ENCODE data around the gene LDLRAD4. TPM values are rescaled to one million over a fixed set of nuclear protein-coding genes. Genes with fewer than 3 reads are reported as not detected.

The LDLRAD4 gene
- total RNA-seq, 1 donor = under 0.01 TPM

- no peak overlapping the region for H3K4me3 ChIP-seq (ENCODE audit: insufficient read depth, low read length)
- no peak for TF ChIP-seq CTCF (IDR thresholded peaks at IDR 0.05; ENCODE audit: extremely low read depth, low read depth, low read length)
- H3K4me2 ChIP-seq (ENCODE audit: insufficient read depth, low read length) = no peak overlapping the region
- H3K9me3 ChIP-seq (ENCODE audit: low read depth, low read length) = no peaks in the 10 kb centered on the region
- H3K27ac ChIP-seq (ENCODE audit: low read depth, low read length) = no peak overlapping the region
- H4K20me1 ChIP-seq (ENCODE audit: insufficient read depth, low read length) = no peaks in the 10 kb centered on the region
- DNase-seq (ENCODE audit: insufficient read length, low spot score, missing footprints) = no peak
- no peaks in the 10 kb centered on the region for H3K79me2 ChIP-seq (ENCODE audit: insufficient read depth, low read length)
- H2AFZ ChIP-seq (ENCODE audit: low read length) = no peak overlapping the region
- H3K4me1 ChIP-seq (ENCODE audit: insufficient read depth, low read length) = no peaks in the 10 kb centered on the region
- H3K27me3 ChIP-seq (ENCODE audit: insufficient read depth, low read length) = peaks cover 7% of the 10 kb centered on the region
- no peaks in the 10 kb centered on the region for H3K36me3 ChIP-seq (ENCODE audit: insufficient read depth, low read length)
Observed at GRCh38 chr18:13206301-13206700, 12.3 kb upstream of the LDLRAD4 start.

GRCh38 chr18:13207294-13207693 is 11.3 kb upstream of the LDLRAD4 start:
- DNase-seq (ENCODE audit: insufficient read length, low spot score, missing footprints) = no peak
- no peak overlapping the region for H3K4me2 ChIP-seq (ENCODE audit: insufficient read depth, low read length)
- TF ChIP-seq CTCF (IDR thresholded peaks at IDR 0.05; ENCODE audit: extremely low read depth, low read depth, low read length) = no peak
- H3K4me1 ChIP-seq (ENCODE audit: insufficient read depth, low read length) = no peaks in the 10 kb centered on the region
- no peak overlapping the region for H3K4me3 ChIP-seq (ENCODE audit: insufficient read depth, low read length)
- no peaks in the 10 kb centered on the region for H3K36me3 ChIP-seq (ENCODE audit: insufficient read depth, low read length)
- no peaks in the 10 kb centered on the region for H4K20me1 ChIP-seq (ENCODE audit: insufficient read depth, low read length)
- H3K79me2 ChIP-seq (ENCODE audit: insufficient read depth, low read length) = no peaks in the 10 kb centered on the region
- H3K27ac ChIP-seq (ENCODE audit: low read depth, low read length) = no peak overlapping the region
- H2AFZ ChIP-seq (ENCODE audit: low read length) = no peak overlapping the region
- no peaks in the 10 kb centered on the region for H3K9me3 ChIP-seq (ENCODE audit: low read depth, low read length)
- H3K27me3 ChIP-seq (ENCODE audit: insufficient read depth, low read length) = peaks cover 7% of the 10 kb centered on the region

GRCh38 chr18:13211534-13211933 is 7.0 kb upstream of the LDLRAD4 start:
- Histone ChIP-seq H4K20me1 (ENCODE audit: insufficient read depth, low read length) (no peaks in the 10 kb centered on the region), H3K27me3 (ENCODE audit: insufficient read depth, low read length) (peaks cover 17% of the 10 kb centered on the region), H3K9me3 (ENCODE audit: low read depth, low read length) (no peaks in the 10 kb centered on the region), H3K36me3 (ENCODE audit: insufficient read depth, low read length) (no peaks in the 10 kb centered on the region), H3K27ac (ENCODE audit: low read depth, low read length) (no peak overlapping the region), H3K4me1 (ENCODE audit: insufficient read depth, low read length) (no peaks in the 10 kb centered on the region), H3K4me2 (ENCODE audit: insufficient read depth, low read length) (no peak overlapping the region), H2AFZ (ENCODE audit: low read length) (no peak overlapping the region), H3K4me3 (ENCODE audit: insufficient read depth, low read length) (no peak overlapping the region), H3K79me2 (ENCODE audit: insufficient read depth, low read length) (no peaks in the 10 kb centered on the region)
- TF ChIP-seq CTCF (IDR thresholded peaks at IDR 0.05; ENCODE audit: extremely low read depth, low read depth, low read length) = no peak
- no peak for DNase-seq (ENCODE audit: insufficient read length, low spot score, missing footprints)

- H3K9me3 ChIP-seq (ENCODE audit: low read depth, low read length) = no peaks in the 10 kb centered on the region
- H2AFZ ChIP-seq (ENCODE audit: low read length) = no peak overlapping the region
- no peak for TF ChIP-seq CTCF (IDR thresholded peaks at IDR 0.05; ENCODE audit: extremely low read depth, low read depth, low read length)
- H3K4me3 ChIP-seq (ENCODE audit: insufficient read depth, low read length) = no peak overlapping the region
- H3K36me3 ChIP-seq (ENCODE audit: insufficient read depth, low read length) = no peaks in the 10 kb centered on the region
- no peaks in the 10 kb centered on the region for H4K20me1 ChIP-seq (ENCODE audit: insufficient read depth, low read length)
- no peak overlapping the region for H3K4me2 ChIP-seq (ENCODE audit: insufficient read depth, low read length)
- H3K79me2 ChIP-seq (ENCODE audit: insufficient read depth, low read length) = no peaks in the 10 kb centered on the region
- no peak for DNase-seq (ENCODE audit: insufficient read length, low spot score, missing footprints)
- no peaks in the 10 kb centered on the region for H3K4me1 ChIP-seq (ENCODE audit: insufficient read depth, low read length)
- H3K27ac ChIP-seq (ENCODE audit: low read depth, low read length) = no peak overlapping the region
- peaks cover 29% of the 10 kb centered on the region for H3K27me3 ChIP-seq (ENCODE audit: insufficient read depth, low read length)
Observed at GRCh38 chr18:13213036-13213795, 5.3 kb upstream of the LDLRAD4 start.
